HEK293 (cell line): Measurements from ENCODE around the gene FLYWCH1.

Source experiments
- BCL11A ChIP-seq: fragments of 450-650 bp; formaldehyde crosslinking; IDR thresholded peaks from 2 replicates; pipeline ENCODE4 v1.5.1; 2016; ENCODE audit warnings: low read depth, missing biosample characterization, missing genetic modification characterization
- GFI1B ChIP-seq: fragments of 450-650 bp; formaldehyde crosslinking; IDR thresholded peaks from 2 replicates; pipeline ENCODE4 v1.5.1; 2016; ENCODE audit warnings: missing biosample characterization, missing genetic modification characterization
- GLI2 ChIP-seq: fragments of 450-650 bp; formaldehyde crosslinking; IDR thresholded peaks from 2 replicates; pipeline ENCODE4; 2017; ENCODE audit warnings: missing biosample characterization, missing genetic modification characterization, low read depth, borderline replicate concordance
- HOXA7 ChIP-seq: sonication (generic); formaldehyde crosslinking; IDR thresholded peaks from 2 replicates; pipeline ENCODE4 v1.8.1; 2022; ENCODE audit warnings: missing genetic modification reagents, borderline replicate concordance
- HOXD13 ChIP-seq: sonication (generic); formaldehyde crosslinking; IDR thresholded peaks from 2 replicates; pipeline ENCODE4 v1.8.0; 2022; ENCODE audit warnings: missing genetic modification reagents, borderline replicate concordance
- IKZF3 ChIP-seq: fragments of 450-650 bp; IDR thresholded peaks from 2 replicates; pipeline ENCODE4 v1.5.0; 2018; ENCODE audit warnings: missing biosample characterization, mild to moderate bottlenecking, missing genetic modification characterization, moderate library complexity
- KLF7 ChIP-seq: fragments of 450-650 bp; formaldehyde crosslinking; IDR thresholded peaks from 2 replicates; pipeline ENCODE4 v1.5.1; 2016; ENCODE audit warnings: missing biosample characterization, missing genetic modification characterization, borderline replicate concordance
- ZFHX2 ChIP-seq: fragments of 450-650 bp; formaldehyde crosslinking; conservative IDR thresholded peaks from 2 replicates; pipeline ENCODE4 v1.5.1; 2016; ENCODE audit warnings: missing biosample characterization, missing genetic modification characterization
- ZNF155 ChIP-seq: fragments of 450-650 bp; formaldehyde crosslinking; IDR thresholded peaks from 2 replicates; pipeline ENCODE4 v1.5.1; 2016; ENCODE audit warnings: missing biosample characterization, missing genetic modification characterization
- ZNF221 ChIP-seq: fragments of 450-650 bp; formaldehyde crosslinking; IDR thresholded peaks from 2 replicates; pipeline ENCODE4 v1.5.1; 2017; ENCODE audit warnings: missing biosample characterization, missing genetic modification characterization, borderline replicate concordance
- ZNF37A ChIP-seq: fragments of 450-650 bp; IDR thresholded peaks from 2 replicates; pipeline ENCODE4 v1.5.1; 2018; ENCODE audit warnings: missing biosample characterization, missing genetic modification characterization
- ZNF391 ChIP-seq: fragments of 450-650 bp; formaldehyde crosslinking; IDR thresholded peaks from 2 replicates; pipeline ENCODE4 v1.5.1; 2016; ENCODE audit warnings: low read depth, missing biosample characterization, missing genetic modification characterization, borderline replicate concordance
- ZNF521 ChIP-seq: fragments of 450-650 bp; formaldehyde crosslinking; IDR thresholded peaks from 2 replicates; pipeline ENCODE4 v1.5.1; 2017; ENCODE audit warnings: missing biosample characterization, mild to moderate bottlenecking, missing genetic modification characterization
- ZNF529 ChIP-seq: fragments of 450-650 bp; formaldehyde crosslinking; IDR thresholded peaks from 2 replicates; pipeline ENCODE4 v1.5.1; 2017; ENCODE audit warnings: missing genetic modification characterization, missing biosample characterization; ENCODE audit not compliant: insufficient replicate concordance
- ZNF600 ChIP-seq: fragments of 450-650 bp; formaldehyde crosslinking; IDR thresholded peaks from 2 replicates; pipeline ENCODE4 v1.5.1; 2016; ENCODE audit warnings: missing biosample characterization, missing genetic modification characterization
- ZNF837 ChIP-seq: fragments of 450-650 bp; formaldehyde crosslinking; IDR thresholded peaks from 2 replicates; pipeline ENCODE4 v1.5.1; 2016; ENCODE audit warnings: missing biosample characterization, missing genetic modification characterization
- TF ChIP-seq, protein P1 (sequence below): fragments of 450-650 bp; formaldehyde crosslinking; IDR thresholded peaks from 2 replicates; pipeline ENCODE4 v1.5.1; 2017; ENCODE audit warnings: missing biosample characterization, missing genetic modification characterization
- TF ChIP-seq, protein P2 (sequence below): fragments of 450-650 bp; IDR thresholded peaks from 2 replicates; pipeline ENCODE4 v1.5.1; 2018; ENCODE audit warnings: missing biosample characterization, missing genetic modification characterization
- TF ChIP-seq, protein P3 (sequence below): fragments of 450-650 bp; formaldehyde crosslinking; IDR thresholded peaks from 2 replicates; pipeline ENCODE4 v1.5.1; 2016; ENCODE audit warnings: missing biosample characterization, missing genetic modification characterization
- TF ChIP-seq, protein P4 (sequence below): fragments of 450-650 bp; formaldehyde crosslinking; IDR thresholded peaks from 2 replicates; pipeline ENCODE4 v1.5.1; 2016; ENCODE audit warnings: missing biosample characterization, missing genetic modification characterization, low read depth
- TF ChIP-seq, protein P5 (sequence below): fragments of 450-650 bp; formaldehyde crosslinking; IDR thresholded peaks from 2 replicates; pipeline ENCODE4 v1.5.1; 2016; ENCODE audit warnings: missing biosample characterization, missing genetic modification characterization
- TF ChIP-seq, protein P6 (sequence below): fragments of 450-650 bp; formaldehyde crosslinking; IDR thresholded peaks from 2 replicates; pipeline ENCODE4 v1.5.1; 2016; ENCODE audit warnings: missing biosample characterization, missing genetic modification characterization
- TF ChIP-seq, protein P7 (sequence below): sonication (generic); formaldehyde crosslinking; IDR thresholded peaks from 2 replicates; pipeline ENCODE4 v1.8.1; 2022; ENCODE audit warnings: mild to moderate bottlenecking, moderate library complexity, missing genetic modification reagents
- TF ChIP-seq, protein P8 (sequence below): fragments of 450-650 bp; formaldehyde crosslinking; IDR thresholded peaks from 2 replicates; pipeline ENCODE4 v1.5.1; 2016; ENCODE audit warnings: missing biosample characterization, missing genetic modification characterization

Gene FLYWCH1

DNA sequence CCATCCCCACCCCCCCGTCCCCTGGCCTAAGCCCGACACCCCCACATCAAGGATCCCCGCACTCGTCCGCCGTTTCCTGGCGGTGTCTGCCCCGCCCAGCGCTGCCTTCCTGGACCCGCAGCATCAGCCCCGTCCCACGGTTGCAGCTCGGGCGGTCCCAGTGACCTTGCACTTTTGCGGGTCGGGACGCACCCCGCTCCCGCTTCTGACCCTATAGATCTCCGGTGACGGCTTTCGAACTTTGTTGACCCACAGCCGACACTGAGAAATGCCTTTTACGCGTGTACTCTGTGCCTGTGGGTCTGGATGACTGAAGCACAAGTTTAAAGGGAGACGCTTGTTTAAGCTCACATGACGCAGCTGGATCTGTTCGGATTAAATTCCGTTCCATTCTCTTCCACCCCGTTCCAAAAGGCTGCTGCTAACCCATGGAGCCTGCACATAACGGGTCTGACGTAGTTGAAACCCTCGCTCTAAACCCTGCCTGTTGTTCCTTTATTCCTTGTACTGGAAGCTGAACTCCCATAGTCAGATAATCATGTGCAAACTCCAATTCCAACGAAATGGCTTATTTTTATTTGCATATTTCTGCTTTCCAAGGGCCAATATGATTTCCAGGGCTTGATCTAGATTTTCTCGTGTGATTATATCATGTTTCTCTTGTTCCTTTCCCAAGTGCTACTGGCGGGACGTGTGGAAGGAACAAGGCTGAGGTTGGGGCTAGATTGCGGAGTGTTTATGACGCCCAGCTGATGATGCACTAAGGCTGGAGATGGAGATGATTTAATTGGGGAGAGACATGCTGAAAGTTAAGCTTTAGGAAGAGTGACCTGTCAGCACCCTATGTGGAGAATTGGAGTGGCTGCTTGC lies 834 bp downstream of the FLYWCH1 start (continued):
- TF ChIP-seq, protein P1, sequence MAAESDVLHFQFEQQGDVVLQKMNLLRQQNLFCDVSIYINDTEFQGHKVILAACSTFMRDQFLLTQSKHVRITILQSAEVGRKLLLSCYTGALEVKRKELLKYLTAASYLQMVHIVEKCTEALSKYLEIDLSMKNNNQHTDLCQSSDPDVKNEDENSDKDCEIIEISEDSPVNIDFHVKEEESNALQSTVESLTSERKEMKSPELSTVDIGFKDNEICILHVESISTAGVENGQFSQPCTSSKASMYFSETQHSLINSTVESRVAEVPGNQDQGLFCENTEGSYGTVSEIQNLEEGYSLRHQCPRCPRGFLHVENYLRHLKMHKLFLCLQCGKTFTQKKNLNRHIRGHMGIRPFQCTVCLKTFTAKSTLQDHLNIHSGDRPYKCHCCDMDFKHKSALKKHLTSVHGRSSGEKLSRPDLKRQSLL = no peak
- TF ChIP-seq, protein P2, sequence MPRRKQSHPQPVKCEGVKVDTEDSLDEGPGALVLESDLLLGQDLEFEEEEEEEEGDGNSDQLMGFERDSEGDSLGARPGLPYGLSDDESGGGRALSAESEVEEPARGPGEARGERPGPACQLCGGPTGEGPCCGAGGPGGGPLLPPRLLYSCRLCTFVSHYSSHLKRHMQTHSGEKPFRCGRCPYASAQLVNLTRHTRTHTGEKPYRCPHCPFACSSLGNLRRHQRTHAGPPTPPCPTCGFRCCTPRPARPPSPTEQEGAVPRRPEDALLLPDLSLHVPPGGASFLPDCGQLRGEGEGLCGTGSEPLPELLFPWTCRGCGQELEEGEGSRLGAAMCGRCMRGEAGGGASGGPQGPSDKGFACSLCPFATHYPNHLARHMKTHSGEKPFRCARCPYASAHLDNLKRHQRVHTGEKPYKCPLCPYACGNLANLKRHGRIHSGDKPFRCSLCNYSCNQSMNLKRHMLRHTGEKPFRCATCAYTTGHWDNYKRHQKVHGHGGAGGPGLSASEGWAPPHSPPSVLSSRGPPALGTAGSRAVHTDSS (tag by site-specific recombination) = no peak
- TF ChIP-seq ZNF529 (tag by site-specific recombination) (no peak), GFI1B (tag by site-specific recombination) (no peak), HOXD13 (CRISPR knock-in tag) (no peak), ZNF37A (tag by site-specific recombination) (no peak), HOXA7 (CRISPR knock-in tag) (no peak), ZNF837 (tag by site-specific recombination) (no peak), BCL11A (tag by site-specific recombination) (no peak), ZNF600 (peak; percentile 94), ZNF391 (tag by site-specific recombination) (no peak; the same call in 1 of the 2 replicates), ZNF521 (tag by site-specific recombination) (no peak), GLI2 (tag by site-specific recombination) (no peak), IKZF3 (tag by site-specific recombination) (peak; percentile 46; the same call in 1 of the 2 replicates), ZNF221 (no peak), ZFHX2 (no peak), KLF7 (tag by site-specific recombination) (no peak), ZNF155 (no peak)
- TF ChIP-seq, protein P3, sequence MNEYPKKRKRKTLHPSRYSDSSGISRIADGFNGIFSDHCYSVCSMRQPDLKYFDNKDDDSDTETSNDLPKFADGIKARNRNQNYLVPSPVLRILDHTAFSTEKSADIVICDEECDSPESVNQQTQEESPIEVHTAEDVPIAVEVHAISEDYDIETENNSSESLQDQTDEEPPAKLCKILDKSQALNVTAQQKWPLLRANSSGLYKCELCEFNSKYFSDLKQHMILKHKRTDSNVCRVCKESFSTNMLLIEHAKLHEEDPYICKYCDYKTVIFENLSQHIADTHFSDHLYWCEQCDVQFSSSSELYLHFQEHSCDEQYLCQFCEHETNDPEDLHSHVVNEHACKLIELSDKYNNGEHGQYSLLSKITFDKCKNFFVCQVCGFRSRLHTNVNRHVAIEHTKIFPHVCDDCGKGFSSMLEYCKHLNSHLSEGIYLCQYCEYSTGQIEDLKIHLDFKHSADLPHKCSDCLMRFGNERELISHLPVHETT (tag by site-specific recombination) = no peak
- TF ChIP-seq, protein P4, sequence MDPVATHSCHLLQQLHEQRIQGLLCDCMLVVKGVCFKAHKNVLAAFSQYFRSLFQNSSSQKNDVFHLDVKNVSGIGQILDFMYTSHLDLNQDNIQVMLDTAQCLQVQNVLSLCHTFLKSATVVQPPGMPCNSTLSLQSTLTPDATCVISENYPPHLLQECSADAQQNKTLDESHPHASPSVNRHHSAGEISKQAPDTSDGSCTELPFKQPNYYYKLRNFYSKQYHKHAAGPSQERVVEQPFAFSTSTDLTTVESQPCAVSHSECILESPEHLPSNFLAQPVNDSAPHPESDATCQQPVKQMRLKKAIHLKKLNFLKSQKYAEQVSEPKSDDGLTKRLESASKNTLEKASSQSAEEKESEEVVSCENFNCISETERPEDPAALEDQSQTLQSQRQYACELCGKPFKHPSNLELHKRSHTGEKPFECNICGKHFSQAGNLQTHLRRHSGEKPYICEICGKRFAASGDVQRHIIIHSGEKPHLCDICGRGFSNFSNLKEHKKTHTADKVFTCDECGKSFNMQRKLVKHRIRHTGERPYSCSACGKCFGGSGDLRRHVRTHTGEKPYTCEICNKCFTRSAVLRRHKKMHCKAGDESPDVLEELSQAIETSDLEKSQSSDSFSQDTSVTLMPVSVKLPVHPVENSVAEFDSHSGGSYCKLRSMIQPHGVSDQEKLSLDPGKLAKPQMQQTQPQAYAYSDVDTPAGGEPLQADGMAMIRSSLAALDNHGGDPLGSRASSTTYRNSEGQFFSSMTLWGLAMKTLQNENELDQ (tag by site-specific recombination) = no peak
- TF ChIP-seq, protein P5, sequence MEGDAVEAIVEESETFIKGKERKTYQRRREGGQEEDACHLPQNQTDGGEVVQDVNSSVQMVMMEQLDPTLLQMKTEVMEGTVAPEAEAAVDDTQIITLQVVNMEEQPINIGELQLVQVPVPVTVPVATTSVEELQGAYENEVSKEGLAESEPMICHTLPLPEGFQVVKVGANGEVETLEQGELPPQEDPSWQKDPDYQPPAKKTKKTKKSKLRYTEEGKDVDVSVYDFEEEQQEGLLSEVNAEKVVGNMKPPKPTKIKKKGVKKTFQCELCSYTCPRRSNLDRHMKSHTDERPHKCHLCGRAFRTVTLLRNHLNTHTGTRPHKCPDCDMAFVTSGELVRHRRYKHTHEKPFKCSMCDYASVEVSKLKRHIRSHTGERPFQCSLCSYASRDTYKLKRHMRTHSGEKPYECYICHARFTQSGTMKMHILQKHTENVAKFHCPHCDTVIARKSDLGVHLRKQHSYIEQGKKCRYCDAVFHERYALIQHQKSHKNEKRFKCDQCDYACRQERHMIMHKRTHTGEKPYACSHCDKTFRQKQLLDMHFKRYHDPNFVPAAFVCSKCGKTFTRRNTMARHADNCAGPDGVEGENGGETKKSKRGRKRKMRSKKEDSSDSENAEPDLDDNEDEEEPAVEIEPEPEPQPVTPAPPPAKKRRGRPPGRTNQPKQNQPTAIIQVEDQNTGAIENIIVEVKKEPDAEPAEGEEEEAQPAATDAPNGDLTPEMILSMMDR = no peak
- TF ChIP-seq, protein P6, sequence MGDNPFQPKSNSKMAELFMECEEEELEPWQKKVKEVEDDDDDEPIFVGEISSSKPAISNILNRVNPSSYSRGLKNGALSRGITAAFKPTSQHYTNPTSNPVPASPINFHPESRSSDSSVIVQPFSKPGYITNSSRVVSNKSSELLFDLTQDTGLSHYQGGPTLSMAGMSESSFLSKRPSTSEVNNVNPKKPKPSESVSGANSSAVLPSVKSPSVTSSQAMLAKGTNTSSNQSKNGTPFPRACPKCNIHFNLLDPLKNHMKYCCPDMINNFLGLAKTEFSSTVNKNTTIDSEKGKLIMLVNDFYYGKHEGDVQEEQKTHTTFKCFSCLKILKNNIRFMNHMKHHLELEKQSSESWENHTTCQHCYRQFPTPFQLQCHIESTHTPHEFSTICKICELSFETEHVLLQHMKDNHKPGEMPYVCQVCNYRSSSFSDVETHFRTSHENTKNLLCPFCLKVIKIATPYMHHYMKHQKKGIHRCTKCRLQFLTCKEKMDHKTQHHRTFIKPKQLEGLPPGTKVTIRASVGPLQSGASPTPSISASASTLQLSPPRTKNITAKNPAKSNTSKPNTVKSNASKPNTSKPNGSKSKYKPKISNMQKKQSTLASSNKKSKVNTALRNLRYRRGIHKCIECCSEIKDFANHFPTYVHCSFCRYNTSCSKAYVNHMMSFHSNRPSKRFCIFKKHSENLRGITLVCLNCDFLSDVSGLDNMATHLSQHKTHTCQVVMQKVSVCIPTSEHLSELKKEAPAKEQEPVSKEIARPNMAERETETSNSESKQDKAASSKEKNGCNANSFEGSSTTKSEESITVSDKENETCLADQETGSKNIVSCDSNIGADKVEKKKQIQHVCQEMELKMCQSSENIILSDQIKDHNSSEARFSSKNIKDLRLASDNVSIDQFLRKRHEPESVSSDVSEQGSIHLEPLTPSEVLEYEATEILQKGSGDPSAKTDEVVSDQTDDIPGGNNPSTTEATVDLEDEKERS (tag by site-specific recombination) = no peak
- TF ChIP-seq, protein P7, sequence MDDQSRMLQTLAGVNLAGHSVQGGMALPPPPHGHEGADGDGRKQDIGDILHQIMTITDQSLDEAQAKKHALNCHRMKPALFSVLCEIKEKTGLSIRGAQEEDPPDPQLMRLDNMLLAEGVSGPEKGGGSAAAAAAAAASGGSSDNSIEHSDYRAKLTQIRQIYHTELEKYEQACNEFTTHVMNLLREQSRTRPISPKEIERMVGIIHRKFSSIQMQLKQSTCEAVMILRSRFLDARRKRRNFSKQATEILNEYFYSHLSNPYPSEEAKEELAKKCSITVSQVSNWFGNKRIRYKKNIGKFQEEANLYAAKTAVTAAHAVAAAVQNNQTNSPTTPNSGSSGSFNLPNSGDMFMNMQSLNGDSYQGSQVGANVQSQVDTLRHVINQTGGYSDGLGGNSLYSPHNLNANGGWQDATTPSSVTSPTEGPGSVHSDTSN = no peak
- TF ChIP-seq, protein P8, sequence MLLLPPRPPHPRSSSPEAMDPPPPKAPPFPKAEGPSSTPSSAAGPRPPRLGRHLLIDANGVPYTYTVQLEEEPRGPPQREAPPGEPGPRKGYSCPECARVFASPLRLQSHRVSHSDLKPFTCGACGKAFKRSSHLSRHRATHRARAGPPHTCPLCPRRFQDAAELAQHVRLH = no peak
